Measurements from ENCODE around the gene C5orf52.
"Not testable (repeated sequence)": the region's sequence is repeated elsewhere in the genome, so short reads cannot be mapped to it uniquely, and the experiment has no call there.

C5orf52 gene

GRCh38 chr5:157679801-157680200, 8.5 kb downstream of the C5orf52 start:
- DNase-seq: no peak

DNA sequence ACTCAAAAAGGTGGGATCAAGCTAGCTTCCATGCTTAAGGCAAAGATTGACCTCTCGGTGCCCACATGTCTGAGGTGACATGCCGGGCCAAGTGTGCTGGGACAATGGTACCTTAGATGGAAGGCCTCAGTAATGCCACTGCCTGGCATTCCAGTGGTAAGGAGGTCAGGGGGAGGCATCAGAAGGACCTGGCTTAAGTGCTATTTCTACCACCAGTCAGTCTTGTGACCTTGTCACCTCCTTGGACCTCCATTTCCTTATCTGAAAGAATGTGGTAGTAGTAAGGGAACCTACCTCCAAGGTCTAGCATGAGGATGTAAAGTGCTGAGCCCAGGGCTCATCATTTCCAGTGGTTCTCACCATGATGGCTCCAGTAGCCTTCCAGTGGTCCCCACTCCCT, 8.9 kb downstream of the C5orf52 start:
- DNase-seq: no peak

DNA sequence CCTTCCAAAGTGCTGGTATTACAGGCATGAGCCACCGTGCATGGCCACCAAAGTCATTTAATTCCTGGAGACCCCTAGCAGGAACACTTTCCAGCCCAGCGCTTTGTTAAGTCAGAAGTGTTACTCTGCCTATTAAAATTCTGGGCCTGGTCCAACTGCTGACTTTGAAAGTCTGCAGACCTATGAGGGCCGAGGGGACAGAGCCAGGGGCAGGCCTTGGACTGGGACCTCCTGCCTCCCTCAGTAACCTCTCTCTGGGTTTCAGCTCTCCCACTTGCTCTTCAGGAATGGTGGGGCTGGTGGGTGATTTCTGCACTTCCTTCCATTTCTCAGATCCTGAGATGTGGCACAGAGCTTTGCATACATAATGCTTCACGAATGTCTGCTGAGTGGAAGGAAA, 9.7 kb downstream of the C5orf52 start:
- DNase-seq: no peak

GRCh38 chr5:157682257-157682656, 10.9 kb downstream of the C5orf52 start:
- no peak for DNase-seq

- not testable (repeated sequence) for DNase-seq
These were observed 15.2 kb downstream of the C5orf52 start for GRCh38 chr5:157686276-157687197.

DNA sequence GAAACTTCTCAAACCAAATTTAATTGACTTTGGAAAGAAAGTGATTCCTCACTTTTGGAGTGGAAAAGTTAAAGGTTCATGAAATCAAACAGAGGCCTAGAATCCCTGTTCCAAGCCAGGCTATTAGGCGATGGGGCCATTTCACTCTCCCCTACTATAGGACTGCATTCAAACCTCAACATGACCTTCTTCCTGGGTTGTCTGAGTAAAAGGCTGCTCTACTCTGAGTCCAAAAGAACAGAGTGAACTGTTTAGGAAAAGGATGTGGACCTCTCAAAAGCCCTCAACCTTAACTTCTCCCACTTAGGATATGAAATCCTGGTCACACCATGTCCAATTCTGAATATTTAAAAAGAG, 15.8 kb downstream of the C5orf52 start:
- no peak for DNase-seq

DNA sequence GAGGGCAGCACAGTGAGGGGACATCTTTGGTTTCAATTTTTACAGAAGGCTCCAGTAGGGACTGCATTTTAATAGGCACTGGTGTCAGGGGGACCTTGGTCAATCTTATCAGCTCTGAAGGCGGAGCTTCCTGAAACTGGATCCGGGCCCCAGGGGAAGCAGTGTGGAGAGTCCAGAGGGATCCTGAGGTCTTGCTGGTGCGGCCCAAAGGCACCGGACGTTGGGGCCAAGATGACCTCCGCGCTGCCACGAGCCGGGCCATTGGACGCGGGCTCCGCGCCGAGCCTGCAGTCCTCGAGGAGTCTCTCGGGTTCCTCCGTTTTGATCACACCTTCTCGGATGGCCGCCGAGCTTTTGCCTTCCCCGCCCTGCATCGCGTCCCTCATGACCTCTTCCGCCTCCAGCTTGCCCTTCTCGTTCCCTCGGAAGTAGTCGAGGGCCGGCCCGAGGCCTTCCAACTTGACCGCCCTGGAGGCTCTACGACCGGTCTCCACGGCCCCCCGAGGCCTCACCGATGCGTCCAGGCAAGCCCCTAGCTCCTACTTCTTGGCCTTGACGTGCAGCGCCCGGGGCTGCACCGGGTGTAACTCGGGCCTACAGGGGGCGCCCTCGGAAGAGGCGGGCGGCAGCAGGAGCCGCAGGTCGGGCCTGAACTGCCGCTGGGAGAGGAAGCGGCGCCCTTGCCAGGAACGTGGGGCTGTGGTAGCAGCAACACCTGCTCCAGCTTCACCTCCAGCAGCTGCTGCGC, 18.8 kb downstream of the C5orf52 start:
- peak; percentile 36 for DNase-seq

DNA sequence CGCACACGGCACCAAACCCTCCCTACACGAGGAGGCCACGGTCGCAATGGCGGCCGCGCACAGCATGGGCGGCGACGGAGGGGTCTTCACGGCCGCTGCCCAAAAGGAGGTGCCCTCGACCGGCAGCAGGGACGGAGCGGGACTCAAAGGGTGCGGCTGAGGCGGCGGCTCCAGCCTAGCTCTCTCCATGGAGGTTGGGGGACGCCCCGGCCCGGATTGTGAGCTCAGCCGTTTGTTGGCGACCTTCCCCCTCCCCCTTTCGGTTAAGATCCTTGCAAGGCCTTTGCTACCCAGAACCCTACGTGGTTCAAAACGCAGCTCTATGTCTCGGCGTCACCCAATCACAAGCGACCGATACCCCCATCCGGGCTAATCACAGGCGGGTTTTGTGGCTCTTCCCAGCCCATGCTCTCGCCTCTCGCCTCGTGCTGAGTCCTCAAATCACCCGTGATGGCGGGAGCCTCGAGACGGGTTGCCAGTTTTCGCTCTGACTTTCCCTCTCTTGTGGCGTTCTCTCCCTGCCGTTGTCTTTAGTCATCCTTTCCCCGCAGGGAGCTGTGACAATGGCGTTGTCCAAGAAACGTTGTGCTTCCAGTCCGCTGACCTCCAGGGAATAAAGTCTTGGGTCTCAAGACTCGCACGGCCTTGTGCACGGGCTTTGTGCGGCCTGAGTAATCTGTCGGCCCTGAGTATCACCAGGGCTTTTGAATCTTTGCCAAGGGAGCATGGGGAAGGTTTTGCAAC, 19.5 kb downstream of the C5orf52 start:
- no peak for DNase-seq

- DNase-seq: not testable (repeated sequence)
These were observed 22.5 kb downstream of the C5orf52 start for GRCh38 chr5:157693816-157694215.

GRCh38 chr5:157696154-157696553, 24.8 kb downstream of the C5orf52 start:
- DNase-seq: not testable (repeated sequence)

DNA sequence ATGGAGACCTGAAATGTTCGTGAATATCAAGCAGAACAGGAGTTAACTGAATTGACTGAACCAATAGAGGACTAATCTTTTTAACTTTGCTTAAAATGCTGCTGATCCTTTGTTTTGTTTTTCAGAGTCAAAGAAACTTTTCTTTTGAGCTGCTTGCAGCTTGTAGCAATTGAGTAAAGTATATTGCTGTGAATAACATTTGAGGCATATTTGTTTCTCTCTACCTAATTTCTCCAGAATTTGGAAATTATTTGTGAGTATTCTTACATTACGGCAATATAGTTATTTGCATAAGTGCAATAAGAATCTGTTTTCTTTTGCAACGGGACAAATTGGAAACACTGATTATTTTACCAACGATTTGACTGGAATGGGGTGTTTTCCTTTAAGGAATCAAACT, 27.3 kb downstream of the C5orf52 start:
- not testable (repeated sequence) for DNase-seq

DNA sequence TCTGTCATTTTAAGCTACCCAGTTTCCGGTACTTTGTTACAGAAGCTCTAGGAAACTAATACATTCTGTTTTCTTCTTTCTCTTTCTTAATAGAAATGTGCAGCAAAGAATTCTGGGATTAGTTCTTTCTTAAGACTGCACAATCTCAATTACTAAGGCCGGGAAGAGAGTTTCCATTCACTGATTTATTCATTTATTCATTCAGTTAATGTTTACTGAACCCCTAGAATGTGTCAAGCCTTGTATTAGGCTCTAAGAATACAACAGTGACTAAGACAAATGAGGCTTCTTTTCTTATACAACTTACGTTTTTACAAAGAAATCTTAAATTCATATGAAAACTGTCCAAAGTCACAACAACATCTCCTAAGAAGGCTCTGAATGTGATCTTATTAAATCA, 32.4 kb downstream of the C5orf52 start:
- DNase-seq: no peak

- DNase-seq: no peak
These were observed 37.5 kb downstream of the C5orf52 start for GRCh38 chr5:157708866-157709265.

GRCh38 chr5:157709346-157709745, 38.0 kb downstream of the C5orf52 start:
- DNase-seq: no peak

GRCh38 chr5:157710431-157710830, 39.1 kb downstream of the C5orf52 start:
- DNase-seq: no peak

- DNase-seq: no peak
These were observed 39.5 kb downstream of the C5orf52 start for GRCh38 chr5:157710882-157711281.

GRCh38 chr5:157713830-157714595, 42.7 kb downstream of the C5orf52 start:
- no peak for DNase-seq

DNA sequence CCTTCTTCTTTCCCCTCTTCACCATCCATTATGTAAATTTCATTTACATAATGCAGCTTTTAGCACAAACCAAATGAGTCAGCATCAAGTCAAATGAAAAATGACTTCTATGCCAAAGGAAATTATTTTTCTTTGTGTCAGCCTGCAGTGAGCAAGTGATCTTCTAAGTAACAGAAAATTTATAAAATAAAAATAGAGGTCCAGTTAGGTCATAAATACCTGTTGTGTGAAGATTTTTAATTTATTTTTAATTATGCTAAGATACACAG, 43.2 kb downstream of the C5orf52 start:
- DNase-seq: no peak

GRCh38 chr5:157718519-157718918, 47.2 kb downstream of the C5orf52 start:
- DNase-seq: no peak

GRCh38 chr5:157719245-157719644, 47.9 kb downstream of the C5orf52 start:
- no peak for DNase-seq

DNA sequence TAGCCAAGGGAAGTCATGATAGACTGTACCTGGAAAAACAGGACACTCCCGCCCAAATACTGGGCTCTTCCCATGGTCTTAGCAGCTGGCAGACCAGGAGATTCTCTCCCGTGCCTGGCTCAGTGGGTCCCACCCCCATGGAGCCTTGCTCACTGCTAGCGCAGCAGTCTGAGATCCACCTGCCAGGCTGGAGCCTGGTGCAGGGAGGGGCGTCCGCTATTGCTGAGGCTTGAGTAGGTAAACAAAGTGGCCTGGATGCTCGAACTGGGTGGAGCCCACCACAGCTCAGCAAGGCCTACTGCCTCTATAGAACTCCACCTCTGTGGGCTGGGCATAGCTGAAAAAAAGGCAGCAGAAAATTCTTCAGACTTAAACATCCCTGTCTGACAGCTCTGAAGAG, 49.8 kb downstream of the C5orf52 start:
- no peak for DNase-seq

DNA sequence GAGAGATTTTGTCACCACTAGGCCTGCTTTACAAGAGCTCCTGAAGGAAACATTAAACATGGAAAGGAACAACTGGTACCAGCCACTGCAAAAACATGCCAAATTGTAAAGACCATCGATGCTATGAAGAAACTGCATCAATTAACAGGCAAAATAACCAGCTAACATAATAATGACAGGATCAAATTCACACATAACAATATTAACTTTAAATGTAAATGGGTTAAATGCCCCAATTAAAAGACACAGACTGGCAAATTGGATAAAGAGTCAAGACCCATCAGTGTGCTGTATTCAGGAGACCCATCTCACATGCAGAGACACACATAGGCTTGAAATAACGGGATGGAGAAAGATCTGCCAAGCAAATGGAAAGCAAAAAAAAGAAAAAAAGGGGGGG, 51.6 kb downstream of the C5orf52 start:
- not testable (repeated sequence) for DNase-seq

DNA sequence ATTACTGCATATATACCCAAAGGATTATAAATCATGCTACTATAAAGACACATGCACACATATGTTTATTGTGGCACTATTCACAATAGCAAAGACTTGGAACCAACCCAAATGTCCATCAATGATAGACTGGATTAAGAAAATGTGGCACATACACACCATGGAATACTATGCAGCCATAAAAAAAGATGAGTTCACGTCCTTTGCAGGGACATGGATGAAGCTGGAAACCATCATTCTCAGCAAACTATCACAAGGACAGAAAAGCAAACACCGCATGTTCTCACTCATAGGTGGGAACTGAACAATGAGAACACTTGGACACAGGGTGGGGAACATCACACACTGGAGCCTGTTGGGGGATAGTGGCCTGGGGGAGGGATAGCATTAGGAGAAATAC, 55.3 kb downstream of the C5orf52 start:
- not testable (repeated sequence) for DNase-seq

Measured in activated CD4-positive, CD25-positive, alpha-beta regulatory T cell treated with anti-CD3 and anti-CD28 coated beads, Interleukin-2, amount 50 U/mL, for 72 hours (primary cell).